Measurements from ENCODE around the gene SCFD2. TPM values are rescaled to one million over a fixed set of nuclear protein-coding genes. Genes with fewer than 3 reads are reported as not detected.

Gene SCFD2
- polyA plus RNA-seq, 1 donor from 2014 or later, result 5.0 TPM

DNA sequence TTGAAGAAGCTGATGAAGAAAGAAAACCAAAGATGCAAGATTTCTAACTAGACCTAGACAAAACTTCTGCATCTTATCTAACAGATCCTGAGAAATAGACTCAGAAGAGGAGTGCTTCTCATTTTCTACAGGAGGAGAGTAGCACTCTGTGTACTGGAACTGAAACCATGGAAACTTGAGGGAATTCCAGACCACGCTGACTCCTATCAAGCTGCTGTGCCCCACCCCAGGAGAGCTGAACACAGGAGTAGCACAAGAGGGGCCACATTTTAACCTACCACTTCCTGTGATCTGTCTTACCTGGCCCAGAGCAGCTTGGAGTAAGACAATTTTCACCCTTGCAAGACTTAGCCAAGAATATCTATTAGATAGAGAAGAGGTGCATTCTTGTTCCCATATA lies 248.9 kb downstream of the SCFD2 start:
- H3K4me2 ChIP-seq (ENCODE audit: low read length), result no peak overlapping the region
- no peaks in the 10 kb centered on the region for H3K9me2 ChIP-seq (ENCODE audit: insufficient read depth, low read length)
- no peak overlapping the region for H3K4me3 ChIP-seq (ENCODE audit: low read length)
- no peaks in the 10 kb centered on the region for H3K27me3 ChIP-seq (ENCODE audit: insufficient read depth, low read depth, low read length)
- H3K36me3 ChIP-seq (ENCODE audit: insufficient read depth, low read length), result no peaks in the 10 kb centered on the region
- H2AFZ ChIP-seq (ENCODE audit: low read depth, low read length), result no peak overlapping the region
- no peaks in the 10 kb centered on the region for H3F3A ChIP-seq (ENCODE audit: insufficient read depth, low read length, poor library complexity, severe bottlenecking)
- H3K9ac ChIP-seq (ENCODE audit: low read length), result no peak overlapping the region
- H4K20me1 ChIP-seq (ENCODE audit: insufficient read depth), result no peaks in the 10 kb centered on the region
- TF ChIP-seq RAD21 (conservative IDR thresholded peaks at IDR 0.05), result no peak
- TF ChIP-seq EZH2 (IDR thresholded peaks at IDR 0.05; ENCODE audit: borderline replicate concordance, insufficient read depth, low read length, poor library complexity, severe bottlenecking), result no peak
- TF ChIP-seq, protein P1, sequence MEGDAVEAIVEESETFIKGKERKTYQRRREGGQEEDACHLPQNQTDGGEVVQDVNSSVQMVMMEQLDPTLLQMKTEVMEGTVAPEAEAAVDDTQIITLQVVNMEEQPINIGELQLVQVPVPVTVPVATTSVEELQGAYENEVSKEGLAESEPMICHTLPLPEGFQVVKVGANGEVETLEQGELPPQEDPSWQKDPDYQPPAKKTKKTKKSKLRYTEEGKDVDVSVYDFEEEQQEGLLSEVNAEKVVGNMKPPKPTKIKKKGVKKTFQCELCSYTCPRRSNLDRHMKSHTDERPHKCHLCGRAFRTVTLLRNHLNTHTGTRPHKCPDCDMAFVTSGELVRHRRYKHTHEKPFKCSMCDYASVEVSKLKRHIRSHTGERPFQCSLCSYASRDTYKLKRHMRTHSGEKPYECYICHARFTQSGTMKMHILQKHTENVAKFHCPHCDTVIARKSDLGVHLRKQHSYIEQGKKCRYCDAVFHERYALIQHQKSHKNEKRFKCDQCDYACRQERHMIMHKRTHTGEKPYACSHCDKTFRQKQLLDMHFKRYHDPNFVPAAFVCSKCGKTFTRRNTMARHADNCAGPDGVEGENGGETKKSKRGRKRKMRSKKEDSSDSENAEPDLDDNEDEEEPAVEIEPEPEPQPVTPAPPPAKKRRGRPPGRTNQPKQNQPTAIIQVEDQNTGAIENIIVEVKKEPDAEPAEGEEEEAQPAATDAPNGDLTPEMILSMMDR (IDR thresholded peaks at IDR 0.05; ENCODE audit: poor library complexity, severe bottlenecking), result no peak
- TF ChIP-seq SMC3 (conservative IDR thresholded peaks at IDR 0.05; ENCODE audit: poor library complexity), result no peak
- TF ChIP-seq EP300 (conservative IDR thresholded peaks at IDR 0.05; ENCODE audit: poor library complexity, severe bottlenecking), result no peak
- TF ChIP-seq POLR2AphosphoS5 (IDR thresholded peaks at IDR 0.05), result no peak
- TF ChIP-seq, protein P2, sequence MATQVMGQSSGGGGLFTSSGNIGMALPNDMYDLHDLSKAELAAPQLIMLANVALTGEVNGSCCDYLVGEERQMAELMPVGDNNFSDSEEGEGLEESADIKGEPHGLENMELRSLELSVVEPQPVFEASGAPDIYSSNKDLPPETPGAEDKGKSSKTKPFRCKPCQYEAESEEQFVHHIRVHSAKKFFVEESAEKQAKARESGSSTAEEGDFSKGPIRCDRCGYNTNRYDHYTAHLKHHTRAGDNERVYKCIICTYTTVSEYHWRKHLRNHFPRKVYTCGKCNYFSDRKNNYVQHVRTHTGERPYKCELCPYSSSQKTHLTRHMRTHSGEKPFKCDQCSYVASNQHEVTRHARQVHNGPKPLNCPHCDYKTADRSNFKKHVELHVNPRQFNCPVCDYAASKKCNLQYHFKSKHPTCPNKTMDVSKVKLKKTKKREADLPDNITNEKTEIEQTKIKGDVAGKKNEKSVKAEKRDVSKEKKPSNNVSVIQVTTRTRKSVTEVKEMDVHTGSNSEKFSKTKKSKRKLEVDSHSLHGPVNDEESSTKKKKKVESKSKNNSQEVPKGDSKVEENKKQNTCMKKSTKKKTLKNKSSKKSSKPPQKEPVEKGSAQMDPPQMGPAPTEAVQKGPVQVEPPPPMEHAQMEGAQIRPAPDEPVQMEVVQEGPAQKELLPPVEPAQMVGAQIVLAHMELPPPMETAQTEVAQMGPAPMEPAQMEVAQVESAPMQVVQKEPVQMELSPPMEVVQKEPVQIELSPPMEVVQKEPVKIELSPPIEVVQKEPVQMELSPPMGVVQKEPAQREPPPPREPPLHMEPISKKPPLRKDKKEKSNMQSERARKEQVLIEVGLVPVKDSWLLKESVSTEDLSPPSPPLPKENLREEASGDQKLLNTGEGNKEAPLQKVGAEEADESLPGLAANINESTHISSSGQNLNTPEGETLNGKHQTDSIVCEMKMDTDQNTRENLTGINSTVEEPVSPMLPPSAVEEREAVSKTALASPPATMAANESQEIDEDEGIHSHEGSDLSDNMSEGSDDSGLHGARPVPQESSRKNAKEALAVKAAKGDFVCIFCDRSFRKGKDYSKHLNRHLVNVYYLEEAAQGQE (IDR thresholded peaks at IDR 0.05; ENCODE audit: borderline replicate concordance), result no peak
- no peak for TF ChIP-seq TAF1 (IDR thresholded peaks at IDR 0.05; ENCODE audit: low read depth)
- no peak overlapping the region for H3K27ac ChIP-seq (ENCODE audit: low read length)
- no peaks in the 10 kb centered on the region for H3K79me2 ChIP-seq (replicated peaks; ENCODE audit: insufficient read depth, low read length)
- no peaks in the 10 kb centered on the region for H3K9me3 ChIP-seq (ENCODE audit: low read length)

DNA sequence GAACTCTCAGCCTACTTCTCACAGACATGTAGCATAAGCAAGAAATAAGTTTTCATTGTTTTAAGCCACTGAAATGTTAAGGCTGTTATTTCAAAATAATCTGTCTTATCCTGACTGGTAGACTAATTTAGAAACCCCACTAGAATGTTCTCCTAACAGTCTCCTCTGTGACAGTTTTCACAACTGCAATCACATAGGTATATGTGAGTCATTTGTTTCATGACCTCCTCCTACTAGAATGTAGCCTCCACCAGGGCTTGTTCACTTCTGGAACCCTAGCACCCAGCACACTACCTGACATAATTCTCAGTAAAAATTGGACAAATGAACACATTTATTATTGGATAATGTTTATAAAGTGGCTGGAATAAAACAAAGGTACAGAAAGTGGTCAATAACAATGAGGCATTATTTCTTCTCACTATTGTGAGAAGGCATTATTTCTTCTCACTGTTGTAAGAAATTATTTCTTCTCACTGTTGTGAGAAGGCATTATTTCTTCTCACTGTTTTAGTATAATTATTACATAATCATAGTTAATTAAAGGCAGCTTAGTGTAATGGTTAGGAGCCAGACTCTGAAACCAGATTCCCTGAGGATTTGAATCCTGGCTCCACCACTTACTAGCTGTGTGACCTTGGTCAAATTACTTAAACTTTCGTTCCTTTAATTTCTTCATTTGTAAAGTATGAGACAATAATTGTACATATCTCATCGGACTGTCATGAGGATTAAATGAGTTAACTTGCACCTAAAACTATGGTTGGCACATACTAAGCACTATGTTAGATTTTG lies 252.2 kb downstream of the SCFD2 start:
- H3K36me3 ChIP-seq (ENCODE audit: insufficient read depth, low read length), result no peaks in the 10 kb centered on the region
- no peak overlapping the region for H3K4me3 ChIP-seq (ENCODE audit: low read length)
- H3K9me2 ChIP-seq (ENCODE audit: insufficient read depth, low read length), result no peaks in the 10 kb centered on the region
- no peak overlapping the region for H3K4me2 ChIP-seq (ENCODE audit: low read length)
- H3K27me3 ChIP-seq (ENCODE audit: insufficient read depth, low read depth, low read length), result no peaks in the 10 kb centered on the region
- no peak overlapping the region for H3K27ac ChIP-seq (ENCODE audit: low read length)
- no peak for TF ChIP-seq EZH2 (IDR thresholded peaks at IDR 0.05; ENCODE audit: borderline replicate concordance, insufficient read depth, low read length, poor library complexity, severe bottlenecking)
- no peak for TF ChIP-seq POLR2AphosphoS5 (IDR thresholded peaks at IDR 0.05)
- no peak for TF ChIP-seq SMC3 (conservative IDR thresholded peaks at IDR 0.05; ENCODE audit: poor library complexity)
- TF ChIP-seq EP300 (conservative IDR thresholded peaks at IDR 0.05; ENCODE audit: poor library complexity, severe bottlenecking), result no peak
- TF ChIP-seq, protein P2 (IDR thresholded peaks at IDR 0.05; ENCODE audit: borderline replicate concordance), result no peak
- no peak for TF ChIP-seq RAD21 (conservative IDR thresholded peaks at IDR 0.05)
- TF ChIP-seq, protein P1 (IDR thresholded peaks at IDR 0.05; ENCODE audit: poor library complexity, severe bottlenecking), result no peak
- no peak overlapping the region for H3K9ac ChIP-seq (ENCODE audit: low read length)
- H3F3A ChIP-seq (ENCODE audit: insufficient read depth, low read length, poor library complexity, severe bottlenecking), result no peaks in the 10 kb centered on the region
- H3K79me2 ChIP-seq (replicated peaks; ENCODE audit: insufficient read depth, low read length), result no peaks in the 10 kb centered on the region
- H4K20me1 ChIP-seq (ENCODE audit: insufficient read depth), result no peaks in the 10 kb centered on the region
- H3K9me3 ChIP-seq (ENCODE audit: low read length), result no peaks in the 10 kb centered on the region
- H2AFZ ChIP-seq (ENCODE audit: low read depth, low read length), result no peak overlapping the region
